Stimulated activated CD4-positive, alpha-beta T cell treated with anti-CD3 and anti-CD28 coated beads, Interleukin-15, amount 100 ng/mL, for 48 hours (primary cell): ENCODE results near the gene ACTG2.
"Not testable (repeated sequence)": the region's sequence is repeated elsewhere in the genome, so short reads cannot be mapped to it uniquely, and the experiment has no call there.

ENCODE experiments used
- DNase-seq, 2 donors: peaks; one replicate each; pipeline ENCODE4 v3.0.0-alpha.2; 2020; ENCODE audit warnings: low read depth in 2 of 2

The ACTG2 gene

DNA sequence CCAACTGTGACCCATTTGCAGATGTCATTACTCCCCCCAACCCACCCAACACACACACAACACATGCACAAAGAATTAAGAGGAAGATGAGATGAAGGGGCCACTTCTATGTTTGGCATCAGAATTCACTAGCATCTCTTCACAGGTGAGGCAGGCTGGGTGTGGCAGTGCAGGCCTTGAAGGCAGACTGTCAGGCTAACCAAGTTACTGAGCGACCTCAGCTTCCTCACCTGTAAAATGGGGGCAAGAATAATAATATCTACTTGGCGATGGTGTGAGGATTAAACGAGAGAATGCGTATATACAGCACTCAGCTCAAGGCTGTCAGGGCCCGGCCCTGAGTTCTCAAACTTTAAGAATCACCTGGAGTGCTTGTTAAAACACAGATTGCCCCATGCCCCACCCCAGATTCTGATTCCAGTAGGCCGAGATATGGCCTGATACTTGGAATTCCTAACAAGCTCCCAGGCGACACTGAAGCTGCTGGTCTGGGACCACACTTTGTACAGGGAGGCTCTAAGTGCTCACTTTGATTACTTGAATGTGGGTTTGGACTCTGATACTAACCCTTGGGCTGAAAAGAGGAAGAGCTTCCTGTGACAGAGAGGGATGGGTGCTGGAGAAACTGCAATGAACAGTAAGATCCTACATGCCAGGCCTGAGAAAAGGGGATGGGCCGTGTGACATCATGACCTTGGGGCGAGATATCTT is 1.1 kb downstream of the ACTG2 start:
- DNase-seq: no peak

DNA sequence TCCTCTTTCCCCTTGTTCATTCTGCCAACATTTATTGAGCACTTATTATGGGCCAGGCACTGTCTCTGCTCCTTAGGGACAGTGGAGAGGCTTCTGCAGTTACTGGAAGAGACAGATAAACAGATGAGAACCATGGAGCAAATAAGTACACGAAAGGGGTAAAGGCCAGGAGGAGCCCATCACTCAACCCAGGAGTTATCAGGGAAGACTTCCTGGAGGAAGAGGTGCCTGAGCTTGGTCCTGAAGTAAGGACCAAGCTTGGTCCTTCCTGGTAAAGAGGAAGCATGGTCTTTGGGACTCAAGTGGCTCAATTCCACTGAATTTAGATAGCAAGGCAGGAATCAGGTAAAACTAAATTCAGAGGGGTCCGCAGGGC is 1.7 kb downstream of the ACTG2 start:
- no peak for DNase-seq

DNA sequence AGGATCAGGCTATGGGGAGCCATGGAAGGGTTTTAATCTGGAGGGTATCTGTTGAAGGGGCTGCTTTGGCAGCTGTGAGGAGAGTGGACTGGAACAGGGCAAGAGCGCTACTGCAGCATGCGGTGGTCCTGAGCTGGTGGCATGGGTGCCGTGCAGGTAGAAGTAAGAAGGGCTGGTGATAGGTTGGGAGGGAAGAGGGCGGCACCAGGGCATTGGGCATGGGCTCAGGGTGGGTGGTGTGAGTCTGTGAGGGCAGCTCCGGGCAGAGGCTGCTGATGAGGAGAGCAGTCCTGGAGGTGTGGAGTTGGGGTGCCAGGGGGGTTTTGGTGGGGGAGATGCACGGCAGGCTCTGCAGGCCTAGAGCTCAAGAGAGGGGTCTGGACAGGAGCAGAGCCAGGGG is 2.1 kb downstream of the ACTG2 start:
- no peak for DNase-seq

DNA sequence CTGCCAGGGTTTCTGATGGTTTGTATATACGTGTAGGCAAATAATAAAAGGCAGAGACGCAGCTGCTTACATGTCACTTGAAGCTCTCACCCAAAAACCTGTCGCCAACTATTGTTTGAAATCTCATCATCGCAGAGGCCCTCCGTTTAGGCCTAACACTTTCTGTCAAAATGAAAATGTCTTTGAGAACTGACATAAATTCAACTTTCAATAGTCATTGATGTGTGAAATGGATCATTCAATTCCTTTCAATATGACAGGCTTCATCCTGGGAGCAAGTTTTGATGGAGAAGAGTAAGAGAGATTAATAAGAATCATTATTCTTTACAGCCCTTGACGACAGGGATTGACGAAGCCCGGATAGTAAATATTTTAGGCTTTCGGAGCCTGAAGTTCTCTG is 2.7 kb downstream of the ACTG2 start:
- DNase-seq: no peak

DNA sequence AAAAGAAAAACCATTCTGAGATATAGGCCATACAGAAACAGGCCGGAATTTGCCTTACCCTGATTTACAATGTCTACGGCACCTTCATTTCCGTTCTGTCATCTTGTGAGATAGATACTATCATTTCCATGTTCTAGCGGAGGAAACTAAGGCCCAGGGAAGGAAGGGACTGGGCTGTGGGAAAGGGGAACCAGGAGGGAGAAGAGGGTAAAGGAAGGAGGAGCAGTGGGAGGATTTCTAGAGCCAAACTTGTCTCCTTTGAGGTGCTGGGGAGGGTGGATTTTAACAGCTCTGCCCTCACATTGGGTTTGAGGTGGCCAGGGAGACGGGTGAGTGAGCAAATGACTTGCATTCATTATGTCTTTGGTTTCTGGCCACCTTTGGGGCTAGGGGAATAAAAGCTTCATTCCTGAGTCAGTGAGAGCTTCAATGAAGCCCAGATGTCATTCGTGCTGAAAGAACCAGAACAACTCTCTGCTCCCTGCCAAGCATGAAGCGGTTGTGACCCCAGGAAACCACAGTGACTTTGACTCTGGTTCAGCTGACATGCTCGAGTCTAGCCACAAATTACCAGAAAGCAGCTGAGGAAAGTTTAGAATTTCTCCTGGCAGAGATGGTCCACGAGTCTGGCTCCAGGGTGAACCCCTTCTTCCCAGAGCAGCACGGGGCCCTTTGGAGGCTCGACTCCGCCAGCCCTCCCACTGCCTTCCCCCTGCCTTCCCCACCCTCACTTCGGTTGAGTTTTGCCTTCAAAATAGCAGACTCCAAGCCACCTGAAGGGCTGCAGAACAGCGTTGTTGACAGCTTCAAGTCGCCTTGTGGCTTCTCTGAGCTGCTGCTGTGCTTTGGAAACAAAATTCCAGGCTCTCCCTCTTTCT is 3.8 kb downstream of the ACTG2 start:
- peak; percentile 15 to 28 for DNase-seq

DNA sequence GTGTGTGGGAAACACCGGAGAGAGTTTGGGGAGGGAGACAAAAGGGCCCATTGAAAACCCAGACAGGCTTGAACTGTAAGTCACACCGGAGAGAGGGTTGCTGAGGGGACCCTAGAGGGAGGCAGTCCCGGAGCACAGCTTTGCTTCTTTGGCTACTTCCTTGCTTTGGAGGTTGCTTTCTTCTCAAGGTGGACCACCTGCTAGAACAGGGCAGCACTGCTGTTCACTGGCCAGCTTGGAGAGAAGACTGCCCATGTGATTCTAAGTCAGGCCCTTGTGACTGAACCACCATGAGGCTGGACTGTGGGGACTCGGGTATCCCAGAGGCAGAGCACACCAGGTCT is 4.4 kb downstream of the ACTG2 start:
- no peak for DNase-seq

DNA sequence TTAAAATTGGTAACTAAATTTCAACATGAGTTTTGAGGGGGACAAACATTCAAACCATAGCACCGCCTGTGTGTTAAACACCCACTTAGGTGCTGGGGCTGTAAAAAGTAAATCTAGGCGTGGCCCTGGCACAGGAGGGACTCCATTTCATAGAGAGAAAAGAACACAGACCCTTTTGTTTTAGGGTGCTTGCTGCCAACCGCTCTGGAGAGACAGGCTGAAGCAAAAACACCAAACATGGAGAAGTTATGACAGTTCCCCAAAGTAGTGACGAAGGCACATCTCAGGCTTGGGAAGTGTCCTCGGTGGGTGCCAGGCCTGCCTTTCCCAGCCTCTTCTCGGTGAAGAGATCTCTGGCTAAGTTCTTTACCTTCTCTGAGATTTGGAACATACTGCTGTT is 5.1 kb downstream of the ACTG2 start:
- no peak for DNase-seq

DNA sequence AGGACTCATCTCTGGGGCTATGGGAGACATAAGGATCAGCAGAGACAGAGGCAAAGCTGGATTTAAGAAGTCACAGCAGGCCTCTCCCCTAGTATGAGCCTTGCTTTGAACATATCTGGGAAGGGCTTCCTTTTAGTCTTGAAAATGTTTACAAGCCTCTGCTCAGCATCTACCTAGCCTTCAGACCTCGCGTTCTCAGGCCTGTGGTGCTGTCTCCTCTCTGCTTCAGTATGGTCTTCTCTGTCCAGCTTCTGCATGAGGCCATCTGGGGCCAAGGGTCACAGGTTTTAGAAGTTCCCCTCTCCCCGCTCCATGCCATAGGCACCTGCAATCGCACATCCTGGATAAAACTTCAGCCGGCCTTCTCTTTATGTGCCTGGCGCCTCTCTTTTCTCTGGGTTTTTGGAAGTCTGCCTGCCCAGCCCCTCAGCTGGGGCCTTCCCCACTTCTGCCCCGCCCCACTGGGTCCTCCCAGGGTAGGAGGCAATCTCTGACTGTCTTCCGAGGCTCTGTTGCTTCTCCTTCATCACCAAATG is 7.1 kb downstream of the ACTG2 start:
- DNase-seq: no peak

DNA sequence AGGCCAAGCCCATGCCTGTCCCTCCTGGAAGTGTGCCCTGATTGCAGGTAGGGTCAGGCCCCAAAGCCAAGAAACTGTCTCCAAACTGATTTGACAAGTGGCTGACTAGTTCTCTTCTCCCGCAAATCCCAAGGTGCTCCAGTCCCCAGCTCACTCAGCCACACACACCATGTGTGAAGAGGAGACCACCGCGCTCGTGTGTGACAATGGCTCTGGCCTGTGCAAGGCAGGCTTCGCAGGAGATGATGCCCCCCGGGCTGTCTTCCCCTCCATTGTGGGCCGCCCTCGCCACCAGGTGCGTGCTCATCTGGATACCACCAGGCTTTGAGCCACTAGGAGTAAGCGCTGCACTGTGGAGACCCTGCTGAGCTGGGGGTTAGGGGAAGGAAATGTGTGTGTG is 8.3 kb downstream of the ACTG2 start:
- DNase-seq: no peak

DNA sequence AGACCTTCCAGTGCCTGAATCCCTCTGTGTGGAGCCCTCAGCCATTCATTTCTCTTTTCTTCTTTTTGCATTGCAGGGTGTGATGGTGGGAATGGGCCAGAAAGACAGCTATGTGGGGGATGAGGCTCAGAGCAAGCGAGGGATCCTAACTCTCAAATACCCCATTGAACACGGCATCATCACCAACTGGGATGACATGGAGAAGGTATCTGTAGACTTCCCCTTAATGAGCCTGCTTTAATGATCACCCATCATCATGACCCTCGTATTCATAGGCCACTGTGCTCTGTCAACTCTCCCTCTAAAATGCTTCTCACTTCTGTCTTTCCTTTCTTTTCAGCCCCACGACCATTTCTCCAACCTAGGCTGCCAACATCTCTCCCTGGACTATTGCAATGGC is 9.5 kb downstream of the ACTG2 start:
- DNase-seq: no peak

DNA sequence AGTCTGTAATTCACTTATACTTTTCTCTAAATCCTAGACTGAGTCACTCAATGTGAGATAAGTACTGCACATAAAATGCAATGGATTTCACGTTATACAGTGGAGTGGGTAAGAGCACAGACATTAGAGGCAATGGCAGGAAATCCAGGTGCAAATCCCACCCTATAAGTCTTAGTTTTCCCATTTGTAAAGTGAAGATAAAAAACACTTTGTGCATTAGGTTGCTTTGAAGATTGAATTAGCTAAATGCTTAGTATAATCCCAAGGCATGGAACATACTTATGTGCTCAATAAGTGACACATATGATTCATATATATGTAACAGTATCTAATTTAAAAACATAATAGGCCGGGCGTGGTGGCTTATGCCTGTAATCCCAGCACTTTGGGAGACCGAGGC is 10.5 kb downstream of the ACTG2 start:
- DNase-seq: no peak

DNA sequence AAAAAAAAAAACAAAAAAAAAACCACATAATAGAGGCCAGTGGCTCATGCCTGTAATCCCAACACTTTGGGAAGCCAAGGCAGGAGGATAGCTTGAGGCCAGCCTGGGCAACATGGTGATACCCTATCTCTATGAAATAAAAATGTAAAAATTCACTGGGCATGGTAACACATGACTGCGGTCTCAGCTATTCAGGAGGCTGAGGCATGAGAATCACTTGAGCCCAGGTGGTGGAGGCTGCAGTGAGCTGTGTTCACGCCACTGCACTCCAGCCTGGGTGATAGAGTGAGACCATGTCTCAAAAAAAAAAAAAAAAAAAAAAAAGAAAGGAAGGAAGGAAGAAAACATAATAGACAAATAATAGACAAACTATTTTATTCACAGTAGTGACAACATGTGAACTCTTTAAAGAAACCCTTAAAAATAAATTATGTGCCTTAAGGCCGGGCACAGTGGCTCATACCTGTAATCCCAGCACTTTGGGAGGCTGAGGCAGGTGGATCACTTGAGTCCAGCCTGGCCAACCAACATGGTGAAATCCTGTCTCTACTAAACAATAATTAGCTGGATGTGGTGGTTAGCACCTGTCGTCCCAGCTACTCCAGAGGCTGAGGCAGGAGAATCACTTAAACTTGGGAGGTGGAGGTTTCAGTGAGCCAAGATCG is 11.3 kb downstream of the ACTG2 start:
- not testable (repeated sequence) for DNase-seq

DNA sequence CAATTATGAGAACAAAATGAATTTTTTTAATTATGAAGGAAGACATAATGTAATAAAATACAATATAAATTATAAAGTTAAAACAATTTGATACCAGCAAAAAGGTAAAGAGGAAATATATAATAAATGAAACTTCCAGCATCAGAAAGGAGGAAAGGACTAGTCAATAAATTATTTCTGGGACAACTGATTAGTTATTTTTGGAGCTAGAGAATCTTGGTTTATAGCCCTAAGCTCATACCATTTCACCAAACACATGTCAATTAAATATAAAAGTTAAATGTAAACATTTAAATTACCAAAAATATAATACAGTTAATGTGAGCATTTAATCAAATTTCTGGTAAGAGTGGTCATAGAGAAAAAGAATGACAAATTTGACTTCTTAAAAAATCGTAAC is 12.1 kb downstream of the ACTG2 start:
- DNase-seq: no peak

DNA sequence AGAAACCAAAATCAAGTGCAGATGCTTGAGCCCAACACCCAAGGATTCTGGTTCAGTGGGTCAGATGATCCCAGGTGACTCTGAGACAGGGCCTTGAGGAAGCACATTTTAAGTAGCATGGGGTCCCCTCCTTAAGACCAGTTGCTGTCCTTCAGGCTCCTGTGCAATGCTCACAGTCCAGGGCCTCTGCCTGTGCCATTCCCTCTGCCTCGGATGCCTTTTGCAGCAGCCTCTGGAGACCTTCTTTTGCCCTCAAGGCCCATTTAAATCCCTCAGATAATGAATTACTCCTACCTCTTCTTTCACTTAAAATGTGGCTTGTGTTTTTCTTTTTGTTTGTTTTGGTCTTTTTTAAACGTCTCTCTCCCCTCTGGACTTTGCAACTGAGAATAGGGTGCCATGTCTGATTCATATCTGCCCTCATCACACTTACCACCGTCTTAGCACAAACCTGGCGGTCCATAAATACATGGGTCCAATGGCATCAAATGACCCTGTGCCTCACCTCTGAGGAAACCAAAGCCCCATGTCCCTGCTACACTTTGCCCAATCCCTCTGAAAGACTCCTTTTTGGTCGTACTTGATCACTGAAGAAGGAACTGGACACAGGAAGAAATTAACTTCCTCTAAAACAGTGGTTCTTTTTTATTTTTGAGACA is 14.2 kb downstream of the ACTG2 start:
- DNase-seq: no peak

DNA sequence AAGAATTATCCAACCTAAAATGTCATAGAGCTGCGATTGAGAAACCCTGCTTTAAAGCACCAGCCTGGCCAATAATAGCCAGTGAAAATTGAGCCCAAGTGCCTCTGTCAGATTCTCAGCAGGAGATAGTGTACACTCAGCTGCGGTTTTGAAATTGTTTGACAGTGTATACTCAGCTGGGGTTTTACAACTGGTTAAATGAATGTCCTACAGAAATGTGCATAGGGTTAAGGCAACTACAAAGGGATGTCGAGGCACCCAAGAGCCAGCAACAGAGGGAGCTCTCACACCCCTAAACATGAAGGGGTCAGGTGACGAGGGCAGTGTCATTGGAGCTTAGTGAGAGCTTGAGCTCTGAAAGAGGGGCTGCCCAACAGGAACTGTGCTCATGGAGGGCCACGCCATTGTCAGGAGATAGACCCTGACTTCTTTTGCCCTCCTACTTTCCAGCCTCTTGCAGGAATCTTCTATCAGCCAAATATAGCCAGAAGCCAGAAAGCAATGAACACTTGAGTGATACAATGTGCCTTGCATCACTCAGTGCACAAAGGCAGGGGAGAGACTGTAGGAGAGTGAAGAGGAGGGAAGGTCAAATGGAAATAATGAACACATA is 15.1 kb downstream of the ACTG2 start:
- DNase-seq: peak in 1 of 2 donors; percentile 39

DNA sequence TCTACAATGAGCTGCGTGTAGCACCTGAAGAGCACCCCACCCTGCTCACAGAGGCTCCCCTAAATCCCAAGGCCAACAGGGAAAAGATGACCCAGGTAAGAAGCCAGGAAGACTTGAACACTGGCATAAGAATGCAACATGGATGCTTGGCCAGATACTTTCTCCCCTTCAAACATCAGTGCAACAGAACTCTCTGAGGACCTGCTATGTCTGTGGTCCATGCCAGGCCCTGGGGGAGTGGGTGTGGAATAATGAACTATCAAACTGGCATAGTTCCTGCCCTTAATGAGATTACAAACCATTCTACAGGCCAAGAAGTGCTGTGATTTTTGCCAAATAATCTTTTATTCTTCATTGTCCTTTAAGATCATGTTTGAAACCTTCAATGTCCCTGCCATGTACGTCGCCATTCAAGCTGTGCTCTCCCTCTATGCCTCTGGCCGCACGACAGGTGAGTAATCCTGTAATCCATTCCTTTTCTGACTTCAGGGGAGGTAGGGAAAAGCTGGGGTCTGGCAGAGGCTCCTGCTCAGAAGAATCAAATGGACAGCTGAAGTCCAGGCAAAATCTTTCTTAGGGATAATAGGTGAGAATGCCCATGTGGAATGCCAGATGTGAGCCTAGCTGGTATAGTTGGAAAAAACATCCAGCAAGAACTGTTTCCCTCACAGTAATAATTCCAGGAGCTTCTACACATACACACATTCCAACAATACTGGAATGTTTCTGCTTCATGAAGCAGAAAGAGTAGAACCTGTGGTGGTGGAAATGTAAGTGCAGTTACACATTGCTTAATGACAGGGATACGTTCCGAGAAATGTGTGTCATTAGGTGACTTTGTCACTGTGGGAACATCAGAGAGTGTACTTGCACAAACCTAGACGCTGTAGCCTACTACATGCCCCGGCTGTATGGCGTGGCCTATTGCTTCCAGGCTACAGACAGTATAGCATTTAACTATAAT is 16.2 kb downstream of the ACTG2 start:
- no peak for DNase-seq

DNA sequence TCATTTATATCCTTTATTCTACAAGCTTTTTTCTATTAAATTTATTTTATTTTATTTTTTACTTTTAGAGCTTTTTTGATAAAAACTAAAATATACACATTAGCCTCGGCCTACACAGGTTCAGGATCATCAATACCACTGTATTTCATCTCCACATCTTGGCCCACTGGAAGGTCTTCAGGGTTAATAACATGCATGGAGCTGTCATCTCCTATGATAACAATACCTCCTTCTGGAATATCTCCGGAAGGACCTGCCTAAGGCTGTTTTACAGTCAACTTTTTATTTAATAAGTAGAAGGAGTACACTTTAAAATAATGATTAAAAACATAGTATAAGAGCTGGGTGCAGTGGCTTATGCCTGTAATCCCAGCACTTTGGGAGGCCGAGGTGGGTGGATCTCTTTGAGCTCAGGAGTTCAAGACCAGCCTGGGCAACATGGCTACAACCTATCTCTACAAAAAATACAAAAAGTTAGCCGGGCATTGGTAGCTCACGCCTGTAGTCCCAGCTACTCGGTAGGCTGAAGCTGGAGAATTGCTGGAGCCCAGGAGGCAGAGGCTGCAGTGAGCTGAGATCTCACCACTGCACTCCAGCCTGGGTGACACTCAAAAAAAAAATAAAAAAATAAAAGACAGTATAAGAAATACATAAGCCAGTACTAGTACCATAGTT is 18.2 kb downstream of the ACTG2 start:
- DNase-seq: no peak

DNA sequence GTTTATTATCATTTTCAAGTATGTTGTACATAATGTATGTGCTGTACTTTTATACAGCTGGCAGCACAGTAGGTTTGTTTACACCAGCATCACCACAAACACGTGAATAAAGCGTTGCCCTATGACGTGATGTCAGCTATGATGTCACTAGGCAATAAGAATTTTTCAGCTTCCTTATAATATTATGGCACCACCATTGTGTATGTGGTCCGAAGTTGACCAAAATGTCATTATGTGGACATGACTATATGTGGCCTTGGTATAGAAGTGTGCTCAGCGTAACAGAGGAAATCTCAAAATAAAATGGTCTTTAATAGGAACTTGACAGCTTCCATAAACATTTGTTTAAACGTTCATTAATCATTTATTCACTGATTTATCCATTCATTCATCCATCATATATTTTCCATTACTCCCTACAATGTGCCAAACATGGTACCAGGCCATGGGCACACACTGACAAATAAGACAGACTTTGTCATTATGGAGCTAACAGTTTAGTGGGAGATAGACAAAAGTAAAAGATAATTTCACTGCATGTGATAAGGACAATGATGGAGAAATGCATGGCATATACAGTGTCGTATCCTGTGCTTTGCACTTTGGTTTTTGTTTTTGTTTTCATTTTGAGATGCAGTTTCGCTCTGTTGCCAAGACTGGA is 18.9 kb downstream of the ACTG2 start:
- DNase-seq: no peak

DNA sequence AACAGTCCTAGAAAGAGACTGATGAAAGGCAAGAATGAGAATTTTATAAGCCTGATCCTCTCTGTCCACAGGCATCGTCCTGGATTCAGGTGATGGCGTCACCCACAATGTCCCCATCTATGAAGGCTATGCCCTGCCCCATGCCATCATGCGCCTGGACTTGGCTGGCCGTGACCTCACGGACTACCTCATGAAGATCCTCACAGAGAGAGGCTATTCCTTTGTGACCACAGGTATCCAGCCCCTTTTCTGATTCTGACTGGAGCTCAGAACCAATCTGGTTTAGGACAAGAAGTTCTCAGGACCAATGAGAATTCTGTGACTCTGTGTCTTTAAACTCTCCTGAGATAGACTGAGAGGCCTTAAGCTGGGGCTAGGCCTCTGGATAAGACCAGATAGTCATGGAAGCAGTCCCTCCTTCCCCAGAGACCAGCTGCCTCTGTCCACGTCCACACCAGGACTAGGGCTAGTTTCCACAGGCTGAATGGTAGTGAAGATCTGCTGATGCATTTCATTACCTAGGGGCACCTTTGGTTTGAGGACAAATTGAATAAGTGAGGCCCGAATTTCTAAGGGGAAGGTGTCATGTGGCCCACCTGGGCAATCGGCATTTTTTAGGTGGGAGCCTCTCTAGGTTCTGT is 20.7 kb downstream of the ACTG2 start:
- no peak for DNase-seq
